ENCODE data around the gene RNU6-9.
A peak's percentile ranks its signal among the peaks of the same experiment; 100 is the strongest.

The RNU6-9 gene

GRCh38 chr19:913080-913748, 19.9 kb downstream of the RNU6-9 start, which contains the start of gene R3HDM4 (continued):
- TF ChIP-seq RBAK (tag by site-specific recombination; IDR thresholded peaks at IDR 0.05) (no peak), ZBTB26 (tag by site-specific recombination; optimal IDR thresholded peaks at IDR 0.05) (peak; percentile 50), ZSCAN4 (tag by site-specific recombination; IDR thresholded peaks at IDR 0.05) (no peak), ZNF184 (tag by site-specific recombination; IDR thresholded peaks at IDR 0.05) (no peak), ZNF398 (tag by site-specific recombination; IDR thresholded peaks at IDR 0.05) (no peak), SP2 (tag by site-specific recombination; IDR thresholded peaks at IDR 0.05) (0 out of 2 replicates have a peak, but pooled peaks have one; percentile 10), ZNF2 (tag by site-specific recombination; IDR thresholded peaks at IDR 0.05) (no peak), MYNN (tag by site-specific recombination; IDR thresholded peaks at IDR 0.05; ENCODE audit: borderline replicate concordance) (no peak), ZNF362 (tag by site-specific recombination; IDR thresholded peaks at IDR 0.05) (no peak)

GRCh38 chr19:916645-917322, 23.5 kb downstream of the RNU6-9 start:
- H3K4me3 ChIP-seq (ENCODE audit: low read depth, low read length) = peak overlapping the region; percentile 16
- TF ChIP-seq ZBTB49 (tag by site-specific recombination; IDR thresholded peaks at IDR 0.05; ENCODE audit: low read depth) (no peak), SP3 (tag by site-specific recombination; IDR thresholded peaks at IDR 0.05) (peak; percentile 40; the same call in 1 of the 2 replicates), ZNF580 (tag by site-specific recombination; IDR thresholded peaks at IDR 0.05) (no peak), EGR2 (tag by site-specific recombination; IDR thresholded peaks at IDR 0.05; ENCODE audit: low read depth) (peak; percentile 56), ZNF341 (tag by site-specific recombination; IDR thresholded peaks at IDR 0.05; ENCODE audit: low read depth) (peak; percentile 81), ZNF335 (tag by site-specific recombination; conservative IDR thresholded peaks at IDR 0.05) (peak; percentile 39; the same call in 1 of the 2 replicates), ZNF138 (tag by site-specific recombination; IDR thresholded peaks at IDR 0.05; ENCODE audit: borderline replicate concordance) (no peak), ZNF16 (tag by site-specific recombination; IDR thresholded peaks at IDR 0.05; ENCODE audit: low read depth) (peak; percentile 57; the same call in 1 of the 2 replicates), ZNF837 (tag by site-specific recombination; IDR thresholded peaks at IDR 0.05) (no peak), ZNF398 (tag by site-specific recombination; IDR thresholded peaks at IDR 0.05) (peak; percentile 87), ZBTB26 (tag by site-specific recombination; optimal IDR thresholded peaks at IDR 0.05) (no peak), ZNF362 (tag by site-specific recombination; IDR thresholded peaks at IDR 0.05) (no peak), ZNF239 (tag by site-specific recombination; IDR thresholded peaks at IDR 0.05) (no peak), ZNF629 (tag by site-specific recombination; IDR thresholded peaks at IDR 0.05) (no peak)

More at GRCh38 chr19:916645-917322, 23.5 kb downstream of the RNU6-9 start:
- Histone ChIP-seq H3K36me3 (ENCODE audit: control insufficient read depth in 2 of 2, insufficient read depth in 1 of 2, low read length in 2 of 2) (no peaks in the 10 kb centered on the region), H3K9me3 (ENCODE audit: control insufficient read depth, insufficient read depth, low read depth, low read length) (no peaks in the 10 kb centered on the region), H3K27ac (ENCODE audit: extremely low read depth, low read depth, low read length) (no peak overlapping the region), H3K4me1 (ENCODE audit: control insufficient read depth, insufficient read depth, low read length) (peaks cover 2% of the 10 kb centered on the region; the same call in 1 of the 2 replicates)
- ChIA-PET POLR2A (no interaction called here), CTCF (interaction anchor here (0.6 to 1.4 kb wide), 7 partner anchors 53 to 441 kb away, joined by 3 to 4 read pairs (median 4); partner anchors contain the start of gene WDR18)
